ENCODE measurements around the gene UST. TPM values are rescaled to one million over a fixed set of nuclear protein-coding genes. Genes with fewer than 3 reads are reported as not detected.

The UST gene
- total RNA-seq, 5 donors from 2014 or later (not counting 1 experiment from before 2014, with no cell fraction given), result 1.9 to 5.3 (median 3.0) TPM

DNA sequence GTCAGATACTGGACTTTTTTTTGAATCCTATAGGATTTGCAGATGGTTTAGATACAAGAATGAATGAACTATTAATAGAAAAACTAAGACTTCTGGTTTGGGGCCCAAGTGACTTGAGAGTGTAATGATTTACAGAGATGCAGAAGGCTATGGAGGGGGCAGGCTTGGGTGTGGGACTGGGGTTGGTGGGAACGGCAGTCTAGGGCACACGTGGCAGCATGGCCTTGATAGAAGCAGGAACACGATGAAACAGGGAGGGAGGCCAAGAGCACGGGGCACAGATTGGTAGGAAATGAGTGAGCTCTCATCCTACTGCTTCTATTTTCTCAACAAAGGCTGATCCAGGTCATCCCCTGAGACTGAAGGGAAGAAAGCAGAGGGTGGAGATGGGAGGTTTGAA is 3.4 kb upstream of the UST start:
- Mint-ChIP-seq H3K27ac (no peak overlapping the region), H3K4me3 (no peak overlapping the region), H3K9me3 (no peaks in the 10 kb centered on the region), H3K27me3 (peaks cover 10 to 27% of the 10 kb centered on the region in 2 donors), H3K36me3 (no peaks in the 10 kb centered on the region), H3K4me1 (peaks cover 12 to 19% (median 15%) of the 10 kb centered on the region in 3 donors)
- ChIA-PET CTCF (no interaction called here), POLR2A (no interaction called here)
- H3K27ac ChIP-seq (ENCODE audit: low read length), result no peak overlapping the region
- H3K36me3 ChIP-seq (ENCODE audit: control insufficient read depth in 2 of 2, extremely low read depth in 1 of 2, insufficient read depth in 1 of 2, low read length in 1 of 2), result no peaks in the 10 kb centered on the region
- no peak overlapping the region for H3K4me3 ChIP-seq (ENCODE audit: control insufficient read depth in 1 of 2, extremely low read depth in 1 of 2, low read length in 1 of 2)
- DNase-seq (no peak), ATAC-seq (replicated peaks in 1 of 4) (no peak)
- peaks cover 0 to 15% of the 10 kb centered on the region in 2 experiments for H3K4me1 ChIP-seq (ENCODE audit: control insufficient read depth in 1 of 2, extremely low read depth in 1 of 2, insufficient read depth in 2 of 2, low read length in 2 of 2)
- H3K27me3 ChIP-seq (replicated peaks in 1 of 2; ENCODE audit: control insufficient read depth in 2 of 2, extremely low read depth in 1 of 2, insufficient read depth in 2 of 2, low read length in 1 of 2), result peaks cover 0 to 17% of the 10 kb centered on the region in 2 experiments
- no peaks in the 10 kb centered on the region for H3K9me3 ChIP-seq
- 78% methylated on average over 3 of the region's 4 CpGs for WGBS (ENCODE audit: insufficient coverage)

DNA sequence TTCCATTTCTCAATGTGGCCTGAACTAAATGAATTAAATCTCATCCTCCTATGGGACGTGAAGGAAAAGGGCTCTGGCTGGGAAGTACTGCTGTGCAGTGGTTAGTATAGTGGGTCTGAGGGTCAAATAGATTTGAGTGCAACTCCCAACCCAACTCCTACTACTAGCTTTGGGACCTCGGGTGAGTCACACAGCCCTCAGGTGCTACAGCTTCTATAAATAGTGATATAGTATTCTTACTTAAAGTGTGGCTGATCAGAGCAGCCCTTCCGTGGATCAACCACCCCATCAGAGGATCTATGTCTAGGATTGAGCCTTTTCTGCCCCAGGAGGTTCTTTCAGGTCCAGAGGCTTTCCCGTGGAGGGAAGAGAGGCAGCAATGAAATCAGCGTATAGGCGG is 904 bp upstream of the UST start:
- Mint-ChIP-seq H3K27ac (peak overlapping the region; percentile 85 to 86), H3K9me3 (no peaks in the 10 kb centered on the region), H3K4me1 (peaks cover 21 to 35% (median 30%) of the 10 kb centered on the region in 3 donors), H3K27me3 (peaks cover 20 to 34% of the 10 kb centered on the region in 2 donors), H3K36me3 (no peaks in the 10 kb centered on the region), H3K4me3 (peak overlapping the region; percentile 91 to 94 (median 93))
- POLR2A ChIA-PET, result interaction anchor here in 1 of 2 donors (0.7 kb wide), 1 partner anchor 222 kb away, joined by 3 read pairs; no protein-coding TSS in a partner anchor
- Histone ChIP-seq H3K36me3 (ENCODE audit: control insufficient read depth in 2 of 2, extremely low read depth in 1 of 2, insufficient read depth in 1 of 2, low read length in 1 of 2) (no peaks in the 10 kb centered on the region), H3K9me3 (no peaks in the 10 kb centered on the region), H3K27ac (ENCODE audit: low read length) (peak overlapping the region; percentile 56), H3K4me3 (ENCODE audit: control insufficient read depth in 1 of 2, extremely low read depth in 1 of 2, low read length in 1 of 2) (peak overlapping the region; percentile 83 to 88), H3K4me1 (ENCODE audit: control insufficient read depth in 1 of 2, extremely low read depth in 1 of 2, insufficient read depth in 2 of 2, low read length in 2 of 2) (peaks cover 0 to 18% of the 10 kb centered on the region in 2 experiments), H3K27me3 (replicated peaks in 1 of 2; ENCODE audit: control insufficient read depth in 2 of 2, extremely low read depth in 1 of 2, insufficient read depth in 2 of 2, low read length in 1 of 2) (peaks cover 0 to 20% of the 10 kb centered on the region in 2 experiments)
- DNase-seq, result no peak
- 58% methylated on average over 2 of the region's 6 CpGs for WGBS (ENCODE audit: insufficient coverage)
- CTCF ChIA-PET, result interaction anchor here (0.6 to 1.6 kb wide), 4 partner anchors 24 to 882 kb away, joined by 3 to 7 read pairs (median 4); no protein-coding TSS in a partner anchor
- ATAC-seq (replicated peaks in 1 of 4), result no peak

DNA sequence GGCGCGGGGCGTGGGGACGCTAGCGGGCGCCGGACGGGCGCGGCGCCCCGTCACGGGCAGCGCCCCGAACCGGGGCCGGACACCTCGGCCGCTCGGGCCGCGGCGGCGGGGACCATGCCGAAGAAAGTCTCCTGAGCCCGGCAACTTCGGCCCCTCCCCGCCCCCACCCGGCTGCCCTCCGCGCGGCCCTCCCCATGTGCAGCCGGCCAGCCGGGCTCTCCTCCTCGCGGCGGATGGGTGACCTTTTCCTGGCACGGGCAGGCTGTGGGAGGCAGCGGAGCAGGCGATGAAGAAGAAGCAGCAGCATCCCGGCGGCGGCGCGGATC is 278 bp downstream of the UST start:
- Mint-ChIP-seq H3K36me3 (no peaks in the 10 kb centered on the region), H3K27ac (no peak overlapping the region), H3K4me3 (peak overlapping the region; percentile 80 to 94 (median 80)), H3K27me3 (peaks cover 21 to 35% of the 10 kb centered on the region in 2 donors), H3K4me1 (peaks cover 21 to 37% (median 30%) of the 10 kb centered on the region in 3 donors), H3K9me3 (no peaks in the 10 kb centered on the region)
- H3K4me1 ChIP-seq (ENCODE audit: control insufficient read depth in 1 of 2, extremely low read depth in 1 of 2, insufficient read depth in 2 of 2, low read length in 2 of 2), result peaks cover 0 to 18% of the 10 kb centered on the region in 2 experiments
- 0% methylated on average over 45 of the region's 45 CpGs for WGBS (ENCODE audit: insufficient coverage)
- H3K9me3 ChIP-seq, result no peaks in the 10 kb centered on the region
- no peaks in the 10 kb centered on the region for H3K36me3 ChIP-seq (ENCODE audit: control insufficient read depth in 2 of 2, extremely low read depth in 1 of 2, insufficient read depth in 1 of 2, low read length in 1 of 2)
- ChIA-PET POLR2A (no interaction called here), CTCF (no interaction called here)
- ATAC-seq (replicated peaks in 1 of 4), result peak in 2 of 4 experiments; percentile 24 to 30
- H3K27ac ChIP-seq (ENCODE audit: low read length), result peak overlapping the region; percentile 58
- peak overlapping the region; percentile 83 to 88 for H3K4me3 ChIP-seq (ENCODE audit: control insufficient read depth in 1 of 2, extremely low read depth in 1 of 2, low read length in 1 of 2)
- peak in 2 of 35 experiments; percentile 10 to 17 for DNase-seq
- H3K27me3 ChIP-seq (replicated peaks in 1 of 2; ENCODE audit: control insufficient read depth in 2 of 2, extremely low read depth in 1 of 2, insufficient read depth in 2 of 2, low read length in 1 of 2), result peaks cover 0 to 20% of the 10 kb centered on the region in 2 experiments

DNA sequence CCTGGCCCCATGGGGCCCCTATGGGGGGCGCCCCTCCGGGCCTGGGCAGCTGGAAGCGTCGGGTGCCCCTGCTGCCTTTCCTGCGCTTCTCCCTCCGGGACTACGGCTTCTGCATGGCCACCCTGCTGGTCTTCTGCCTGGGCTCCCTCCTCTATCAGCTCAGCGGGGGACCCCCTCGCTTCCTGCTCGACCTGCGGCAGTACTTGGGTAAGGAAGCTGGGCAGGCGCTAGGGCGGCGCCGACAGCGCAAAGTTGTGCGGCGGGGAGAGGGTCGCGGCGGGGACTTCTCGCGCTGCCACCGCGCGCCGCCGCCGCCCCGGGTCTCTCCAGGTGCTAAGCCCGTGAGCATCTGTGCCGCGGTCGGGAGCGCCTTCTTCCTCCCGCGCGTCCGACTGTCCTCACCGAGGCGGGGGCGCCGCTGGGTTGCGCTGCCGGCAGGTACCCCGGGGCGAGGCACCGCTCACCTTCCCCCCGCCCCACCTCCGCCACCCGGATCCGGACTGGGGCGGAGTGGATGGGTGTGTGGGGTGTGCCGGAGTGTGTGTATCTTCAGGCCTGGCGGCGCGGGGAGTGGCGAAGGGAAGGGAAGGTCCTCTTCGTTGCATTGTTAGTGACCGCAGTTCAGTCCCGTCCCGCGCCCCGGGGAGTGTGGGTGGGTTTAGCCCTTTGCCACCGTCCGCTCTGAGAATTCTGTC is 788 bp downstream of the UST start:
- POLR2A ChIA-PET, result interaction anchor here (0.5 to 2.3 kb wide), 6 partner anchors 11 to 627 kb away, joined by 3 to 12 read pairs (median 3); no protein-coding TSS in a partner anchor
- peak; percentile 73 to 77 (median 75) for ATAC-seq (replicated peaks in 1 of 4)
- DNase-seq, result peak in 33 of 35 experiments; percentile 26 to 75 (median 50)

DNA sequence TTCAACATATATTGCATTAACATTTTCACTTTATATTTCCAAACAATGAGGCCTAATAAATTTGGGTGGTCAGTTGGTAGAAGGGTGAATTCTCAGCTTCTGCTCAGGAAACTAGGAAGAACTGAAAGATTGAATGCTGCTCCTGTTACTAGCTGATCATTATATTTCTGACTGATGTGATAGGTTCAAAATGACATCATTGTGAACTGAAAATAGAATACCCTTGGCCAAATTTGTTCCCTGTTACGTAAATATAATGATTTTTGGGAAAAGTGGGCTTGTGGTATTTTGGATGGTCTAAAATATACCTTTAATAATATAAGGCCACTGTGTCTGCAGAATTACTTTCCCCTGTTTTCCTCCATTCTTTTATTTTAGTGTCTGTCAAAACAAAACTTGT is 2.8 kb downstream of the UST start:
- no CpG with 5 or more reads among the region's 1 CpG for WGBS (ENCODE audit: insufficient coverage)
- Mint-ChIP-seq H3K27me3 (peaks cover 22 to 23% of the 10 kb centered on the region in 2 donors), H3K9me3 (no peaks in the 10 kb centered on the region), H3K27ac (peak overlapping the region; percentile 12 to 43), H3K4me3 (peak overlapping the region in 1 of 3 donors; percentile 94), H3K36me3 (no peaks in the 10 kb centered on the region), H3K4me1 (peaks cover 21 to 37% (median 30%) of the 10 kb centered on the region in 3 donors)
- Histone ChIP-seq H3K4me1 (ENCODE audit: control insufficient read depth in 1 of 2, extremely low read depth in 1 of 2, insufficient read depth in 2 of 2, low read length in 2 of 2) (peaks cover 0 to 18% of the 10 kb centered on the region in 2 experiments), H3K36me3 (ENCODE audit: control insufficient read depth in 2 of 2, extremely low read depth in 1 of 2, insufficient read depth in 1 of 2, low read length in 1 of 2) (no peaks in the 10 kb centered on the region), H3K27ac (ENCODE audit: low read length) (no peak overlapping the region), H3K27me3 (replicated peaks in 1 of 2; ENCODE audit: control insufficient read depth in 2 of 2, extremely low read depth in 1 of 2, insufficient read depth in 2 of 2, low read length in 1 of 2) (peaks cover 0 to 20% of the 10 kb centered on the region in 2 experiments), H3K4me3 (ENCODE audit: control insufficient read depth in 1 of 2, extremely low read depth in 1 of 2, low read length in 1 of 2) (no peak overlapping the region), H3K9me3 (no peaks in the 10 kb centered on the region)
- CTCF ChIA-PET, result interaction anchor here in 1 of 2 donors (0.6 kb wide), 1 partner anchor 298 kb away, joined by 3 read pairs; no protein-coding TSS in a partner anchor
- DNase-seq (no peak), ATAC-seq (replicated peaks in 1 of 4) (no peak)
- POLR2A ChIA-PET, result interaction anchor here in 1 of 2 donors (2.3 kb wide), 1 partner anchor 11 kb away, joined by 12 read pairs; no protein-coding TSS in a partner anchor

More for the DNA sequence above, 788 bp downstream of the UST start:
- H3K9me3 ChIP-seq, result no peaks in the 10 kb centered on the region
- H3K4me3 Mint-ChIP-seq, result peak overlapping the region; percentile 80 to 94 (median 80)
- under 1% methylated on average over 52 of the region's 66 CpGs for WGBS (ENCODE audit: insufficient coverage)
- no peaks in the 10 kb centered on the region for H3K36me3 ChIP-seq (ENCODE audit: control insufficient read depth in 2 of 2, extremely low read depth in 1 of 2, insufficient read depth in 1 of 2, low read length in 1 of 2)
- peaks cover 0 to 20% of the 10 kb centered on the region in 2 experiments for H3K27me3 ChIP-seq (replicated peaks in 1 of 2; ENCODE audit: control insufficient read depth in 2 of 2, extremely low read depth in 1 of 2, insufficient read depth in 2 of 2, low read length in 1 of 2)
- no peak overlapping the region for H3K27ac Mint-ChIP-seq
- peaks cover 0 to 18% of the 10 kb centered on the region in 2 experiments for H3K4me1 ChIP-seq (ENCODE audit: control insufficient read depth in 1 of 2, extremely low read depth in 1 of 2, insufficient read depth in 2 of 2, low read length in 2 of 2)
- no peaks in the 10 kb centered on the region for H3K36me3 Mint-ChIP-seq
- peak overlapping the region; percentile 83 to 88 for H3K4me3 ChIP-seq (ENCODE audit: control insufficient read depth in 1 of 2, extremely low read depth in 1 of 2, low read length in 1 of 2)
- peak overlapping the region; percentile 58 for H3K27ac ChIP-seq (ENCODE audit: low read length)
- CTCF ChIA-PET, result interaction anchor here (0.5 to 1.7 kb wide), 3 partner anchors 13 to 205 kb away, joined by 3 to 7 read pairs (median 3); no protein-coding TSS in a partner anchor
- peaks cover 24 to 30% of the 10 kb centered on the region in 2 donors for H3K27me3 Mint-ChIP-seq
- peaks cover 21 to 37% (median 30%) of the 10 kb centered on the region in 3 donors for H3K4me1 Mint-ChIP-seq
- H3K9me3 Mint-ChIP-seq, result no peaks in the 10 kb centered on the region

Measured in T-cell (primary cell).